Caco-2 (cell line): ENCODE data around the gene PPIL1. TPM values are rescaled to one million over a fixed set of nuclear protein-coding genes. Genes with fewer than 3 reads are reported as not detected.

Experiments
- BruUV-seq: library from RNA; stranded (reverse); fragments of 400-500 nt; replicated peaks from 2 replicates; lab custom pipeline; 2021; lab: Mats Ljungman, UMichigan
- CTCF ChIA-PET: fragments of 300-600 bp; sonication (Branson Sonifier 250); formaldehyde crosslinking; loops from one replicate; lab custom pipeline; 2022; ENCODE audit warnings: antibody characterized with exemption; lab: Charles Lee
- POLR2A ChIA-PET: fragments of 300-600 bp; sonication (Branson Sonifier 250); formaldehyde crosslinking; loops from one replicate; lab custom pipeline; 2022; ENCODE audit warnings: antibody characterized with exemption; lab: Charles Lee
- DNase-seq, 2 experiments: peaks; one replicate each; pipeline versions ENCODE4 v3.0.0 to v3.0.0-alpha.2; 2020 to 2022
- H3K27me3 ChIP-seq: replicated peaks from 2 replicates; pipeline ENCODE4 v1.6.0; 2011; ENCODE audit warnings: low read length; ENCODE audit not compliant: control insufficient read depth, insufficient read depth
- H3K36me3 ChIP-seq: 2 replicates; pipeline ENCODE4 v1.5.1; 2011; ENCODE audit warnings: low read length; ENCODE audit not compliant: control insufficient read depth, insufficient read depth
- H3K4me1 ChIP-seq: fragments of 250-450 bp; sonication (Bioruptor Pico); 2 replicates; pipeline ENCODE4 v1.5.1; 2020; ENCODE audit warnings: mild to moderate bottlenecking
- H3K4me3 ChIP-seq: 2 replicates; pipeline ENCODE4 v1.5.1; 2011; ENCODE audit warnings: low read depth, mild to moderate bottlenecking, control low read depth, low read length
- H3K9me3 ChIP-seq: fragments of 250-450 bp; sonication (Bioruptor Pico); 2 replicates; pipeline ENCODE4 v1.5.1; 2020; ENCODE audit warnings: mild to moderate bottlenecking, moderate library complexity
- H3K27ac Mint-ChIP-seq: one replicate; pipeline ENCODE4 v1.8.0; 2022; ENCODE audit warnings: mixed read lengths; ENCODE audit not compliant: unreplicated experiment
- H3K27me3 Mint-ChIP-seq: one replicate; pipeline ENCODE4 v1.8.0; 2022; ENCODE audit warnings: mixed read lengths; ENCODE audit not compliant: insufficient read depth, unreplicated experiment
- H3K36me3 Mint-ChIP-seq: one replicate; pipeline ENCODE4 v1.8.0; 2022; ENCODE audit warnings: mild to moderate bottlenecking, mixed read lengths; ENCODE audit not compliant: insufficient read depth, unreplicated experiment
- H3K4me1 Mint-ChIP-seq: one replicate; pipeline ENCODE4 v1.8.0; 2022; ENCODE audit warnings: low read depth, mixed read lengths; ENCODE audit not compliant: unreplicated experiment
- H3K4me3 Mint-ChIP-seq: one replicate; pipeline ENCODE4 v1.8.0; 2022; ENCODE audit warnings: mild to moderate bottlenecking, moderate library complexity, mixed read lengths; ENCODE audit not compliant: unreplicated experiment
- H3K9me3 Mint-ChIP-seq: one replicate; pipeline ENCODE4 v1.8.0; 2022; ENCODE audit warnings: mixed read lengths; ENCODE audit not compliant: unreplicated experiment
- CTCF ChIP-seq, 2 experiments: fragments of 200-600 bp in 1 of 2; IDR thresholded peaks; 1 replicate in 1 of 2; 2 replicates in 1 of 2; pipeline versions ENCODE4 v1.5.1 to v1.8.0; 2011 to 2022; ENCODE audit warnings: antibody characterized with exemption in 1 of 2, control low read depth in 1 of 2, inconsistent platforms in 1 of 2, low read depth in 1 of 2, low read length in 1 of 2, mild to moderate bottlenecking in 1 of 2, moderate library complexity in 1 of 2; ENCODE audit not compliant: insufficient read depth in 1 of 2, severe bottlenecking in 1 of 2, unreplicated experiment in 1 of 2
- intact Hi-C: fragments of 100-400 bp; cut with micrococcal nuclease; formaldehyde crosslinking; loops from one replicate; pipeline ENCODE4 v1.10.0; 2022; ENCODE audit not compliant: unreplicated experiment
- total RNA-seq: library from RNA; stranded (reverse); gene quantifications from 2 replicates; pipeline ENCODE4 v1.2.3, GENCODE V29; 2022

The PPIL1 gene
- total RNA-seq, 1 experiment from 2014 or later: 61.2 TPM

- no peaks in the 10 kb centered on the region for H3K4me1 ChIP-seq
- no TSS peak for BruUV-seq
- POLR2A ChIA-PET: no interaction called here
- H3K36me3 ChIP-seq: no peaks in the 10 kb centered on the region; the same call in 1 of the 2 replicates
- no peaks in the 10 kb centered on the region for H3K9me3 Mint-ChIP-seq
- H3K4me3 Mint-ChIP-seq: no peak overlapping the region
- CTCF ChIA-PET: interaction anchor here (0.6 to 2.7 kb wide), 12 partner anchors 21 to 361 kb away, joined by 3 to 16 read pairs (median 4); partner anchors contain the start of gene PPIL1
- H3K4me3 ChIP-seq: no peak overlapping the region
- intact Hi-C loops: loop anchor here (1.0 kb wide), 2 partner anchors 41 to 85 kb away; no protein-coding TSS in a partner anchor
- peak; percentile 79 to 82 for TF ChIP-seq CTCF (IDR thresholded peaks at IDR 0.05; ENCODE audit: insufficient read depth in 1 of 2, low read depth in 1 of 2, low read length in 1 of 2, severe bottlenecking in 1 of 2, unreplicated experiment in 1 of 2)
- peaks cover 18% of the 10 kb centered on the region for H3K36me3 Mint-ChIP-seq
- H3K9me3 ChIP-seq: no peaks in the 10 kb centered on the region
- H3K4me1 Mint-ChIP-seq: peaks cover 8% of the 10 kb centered on the region
- DNase-seq: peak in 1 of 2 experiments; percentile 61
- no peaks in the 10 kb centered on the region for H3K27me3 ChIP-seq
- H3K27me3 Mint-ChIP-seq: no peaks in the 10 kb centered on the region
- H3K27ac Mint-ChIP-seq: no peak overlapping the region
Measured at GRCh38 chr6:36851149-36851614, 23.4 kb downstream of the PPIL1 start.

- CTCF ChIA-PET: interaction anchor here (1.0 kb wide), 1 partner anchor 64 kb away, joined by 3 read pairs; no protein-coding TSS in a partner anchor
- Histone ChIP-seq H3K9me3 (no peaks in the 10 kb centered on the region), H3K4me3 (no peak overlapping the region), H3K36me3 (no peaks in the 10 kb centered on the region), H3K4me1 (no peaks in the 10 kb centered on the region), H3K27me3 (no peaks in the 10 kb centered on the region)
- no peaks in the 10 kb centered on the region for H3K27me3 Mint-ChIP-seq
- no peak for TF ChIP-seq CTCF (IDR thresholded peaks at IDR 0.05; ENCODE audit: insufficient read depth in 1 of 2, low read depth in 1 of 2, low read length in 1 of 2, severe bottlenecking in 1 of 2, unreplicated experiment in 1 of 2)
- peaks cover 18% of the 10 kb centered on the region for H3K36me3 Mint-ChIP-seq
- H3K27ac Mint-ChIP-seq: no peak overlapping the region
- no TSS peak for BruUV-seq
- peaks cover 8% of the 10 kb centered on the region for H3K4me1 Mint-ChIP-seq
- POLR2A ChIA-PET: no interaction called here
- H3K4me3 Mint-ChIP-seq: no peak overlapping the region
- no peak for DNase-seq
- H3K9me3 Mint-ChIP-seq: no peaks in the 10 kb centered on the region
- intact Hi-C loops: no loop called here
Measured at GRCh38 chr6:36850021-36850420, 24.6 kb downstream of the PPIL1 start.

GRCh38 chr6:36848658-36849441 lies 25.8 kb downstream of the PPIL1 start:
- ChIA-PET CTCF (interaction anchor here (0.5 to 1.0 kb wide), 4 partner anchors 65 to 272 kb away, joined by 3 to 4 read pairs (median 3); no protein-coding TSS in a partner anchor), POLR2A (no interaction called here)
- DNase-seq: peak; percentile 46 to 66
- Mint-ChIP-seq H3K27ac (no peak overlapping the region), H3K4me3 (peak overlapping the region; percentile 26), H3K9me3 (no peaks in the 10 kb centered on the region), H3K27me3 (no peaks in the 10 kb centered on the region), H3K4me1 (peaks cover 8% of the 10 kb centered on the region), H3K36me3 (peaks cover 12% of the 10 kb centered on the region)
- TF ChIP-seq CTCF (IDR thresholded peaks at IDR 0.05; ENCODE audit: insufficient read depth in 1 of 2, low read depth in 1 of 2, low read length in 1 of 2, severe bottlenecking in 1 of 2, unreplicated experiment in 1 of 2): no peak
- Histone ChIP-seq H3K9me3 (no peaks in the 10 kb centered on the region), H3K27me3 (no peaks in the 10 kb centered on the region), H3K36me3 (no peaks in the 10 kb centered on the region), H3K4me3 (no peak overlapping the region), H3K4me1 (no peaks in the 10 kb centered on the region)
- no TSS peak for BruUV-seq
- intact Hi-C loops: no loop called here
